ENCODE measurements around the gene KPNA6. TPM values are rescaled to one million over a fixed set of nuclear protein-coding genes. Genes with fewer than 3 reads are reported as not detected.

KPNA6 gene
- total and polyA plus RNA-seq, 9 of the 15 experiments (the other 6 are each of a cell fraction or from before 2014, with no cell fraction given), result 20.1 to 54.6 (median 32.2) TPM

DNA sequence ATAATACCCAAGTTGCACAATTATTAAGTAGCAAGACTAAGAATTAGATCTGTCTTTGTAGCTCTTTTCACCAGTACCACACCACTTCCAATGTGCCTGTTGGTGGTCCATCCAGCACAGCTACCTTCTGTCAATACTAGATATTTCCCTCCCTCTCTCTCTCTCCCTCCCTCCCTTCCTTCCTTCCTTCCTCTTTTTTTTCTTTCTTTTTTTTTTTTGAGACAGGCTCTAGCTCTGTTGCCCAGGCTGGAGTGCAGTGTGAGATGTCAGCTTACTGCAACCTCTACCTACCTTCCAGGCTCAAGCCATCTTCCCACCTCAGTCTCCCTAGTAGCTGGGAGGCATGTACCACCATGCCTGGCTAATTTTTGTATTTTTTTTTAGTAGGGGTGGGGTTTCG, 21.1 kb downstream of the KPNA6 start (continued):
- TF ChIP-seq, protein P1, sequence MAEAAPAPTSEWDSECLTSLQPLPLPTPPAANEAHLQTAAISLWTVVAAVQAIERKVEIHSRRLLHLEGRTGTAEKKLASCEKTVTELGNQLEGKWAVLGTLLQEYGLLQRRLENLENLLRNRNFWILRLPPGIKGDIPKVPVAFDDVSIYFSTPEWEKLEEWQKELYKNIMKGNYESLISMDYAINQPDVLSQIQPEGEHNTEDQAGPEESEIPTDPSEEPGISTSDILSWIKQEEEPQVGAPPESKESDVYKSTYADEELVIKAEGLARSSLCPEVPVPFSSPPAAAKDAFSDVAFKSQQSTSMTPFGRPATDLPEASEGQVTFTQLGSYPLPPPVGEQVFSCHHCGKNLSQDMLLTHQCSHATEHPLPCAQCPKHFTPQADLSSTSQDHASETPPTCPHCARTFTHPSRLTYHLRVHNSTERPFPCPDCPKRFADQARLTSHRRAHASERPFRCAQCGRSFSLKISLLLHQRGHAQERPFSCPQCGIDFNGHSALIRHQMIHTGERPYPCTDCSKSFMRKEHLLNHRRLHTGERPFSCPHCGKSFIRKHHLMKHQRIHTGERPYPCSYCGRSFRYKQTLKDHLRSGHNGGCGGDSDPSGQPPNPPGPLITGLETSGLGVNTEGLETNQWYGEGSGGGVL (CRISPR knock-in tag; IDR thresholded peaks at IDR 0.05), result no peak
- TF ChIP-seq FOXK2 (conservative IDR thresholded peaks at IDR 0.05 in 1 of 2, IDR thresholded peaks at IDR 0.05 in 1 of 2; ENCODE audit: low read depth in 2 of 2) (0 out of 4 replicates have a peak, but pooled peaks of 1 of the 2 experiments have one; percentile 41), HDGF (IDR thresholded peaks at IDR 0.05) (peak; percentile 73; the same call in 1 of the 2 replicates), ZNF282 (CRISPR knock-in tag; IDR thresholded peaks at IDR 0.05) (no peak), HDAC1 (IDR thresholded peaks at IDR 0.05) (peak in 1 of 2 experiments; percentile 43; a peak in 1 of 4 replicates), LARP7 (IDR thresholded peaks at IDR 0.05) (0 out of 2 replicates have a peak, but pooled peaks have one; percentile 65), ZNF431 (CRISPR knock-in tag; IDR thresholded peaks at IDR 0.05) (no peak), ZFP30 (CRISPR knock-in tag; IDR thresholded peaks at IDR 0.05; ENCODE audit: borderline replicate concordance) (no peak), SMARCA4 (IDR thresholded peaks at IDR 0.05) (peak; percentile 84), SLC30A9 (CRISPR knock-in tag; IDR thresholded peaks at IDR 0.05) (no peak), SMARCA5 (IDR thresholded peaks at IDR 0.05) (0 out of 2 replicates have a peak, but pooled peaks have one; percentile 33), NBN (IDR thresholded peaks at IDR 0.05; ENCODE audit: low read depth) (no peak; the same call in 1 of the 2 replicates), SRSF3 (IDR thresholded peaks at IDR 0.05; ENCODE audit: insufficient read depth, low read length) (no peak), DPF2 (IDR thresholded peaks at IDR 0.05) (peak; percentile 69), SMAD3 (CRISPR knock-in tag; conservative IDR thresholded peaks at IDR 0.05) (no peak), MCM7 (IDR thresholded peaks at IDR 0.05) (no peak), HLTF (IDR thresholded peaks at IDR 0.05) (peak; percentile 75), ZNF699 (CRISPR knock-in tag; IDR thresholded peaks at IDR 0.05; ENCODE audit: insufficient replicate concordance) (no peak), ZNF12 (CRISPR knock-in tag; IDR thresholded peaks at IDR 0.05) (no peak), SRSF1 (IDR thresholded peaks at IDR 0.05; ENCODE audit: low read depth, low read length) (no peak), JUND (IDR thresholded peaks at IDR 0.05; ENCODE audit: borderline replicate concordance, low read depth, low read length) (0 out of 2 replicates have a peak, but pooled peaks have one; percentile 6), JUND (tag; IDR thresholded peaks at IDR 0.05; ENCODE audit: borderline replicate concordance, low read depth, low read length) (no peak), MYBL2 (IDR thresholded peaks at IDR 0.05; ENCODE audit: low read depth) (no peak), MYBL2 (CRISPR knock-in tag; IDR thresholded peaks at IDR 0.05; ENCODE audit: borderline replicate concordance) (no peak), ARNT (IDR thresholded peaks at IDR 0.05) (no peak), SPI1 (IDR thresholded peaks at IDR 0.05; ENCODE audit: borderline replicate concordance, low read depth, low read length) (peak; percentile 44; the same call in 1 of the 2 replicates)
- TF ChIP-seq, protein P2, sequence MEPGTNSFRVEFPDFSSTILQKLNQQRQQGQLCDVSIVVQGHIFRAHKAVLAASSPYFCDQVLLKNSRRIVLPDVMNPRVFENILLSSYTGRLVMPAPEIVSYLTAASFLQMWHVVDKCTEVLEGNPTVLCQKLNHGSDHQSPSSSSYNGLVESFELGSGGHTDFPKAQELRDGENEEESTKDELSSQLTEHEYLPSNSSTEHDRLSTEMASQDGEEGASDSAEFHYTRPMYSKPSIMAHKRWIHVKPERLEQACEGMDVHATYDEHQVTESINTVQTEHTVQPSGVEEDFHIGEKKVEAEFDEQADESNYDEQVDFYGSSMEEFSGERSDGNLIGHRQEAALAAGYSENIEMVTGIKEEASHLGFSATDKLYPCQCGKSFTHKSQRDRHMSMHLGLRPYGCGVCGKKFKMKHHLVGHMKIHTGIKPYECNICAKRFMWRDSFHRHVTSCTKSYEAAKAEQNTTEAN (CRISPR knock-in tag; IDR thresholded peaks at IDR 0.05), result no peak
- TF ChIP-seq, protein P3, sequence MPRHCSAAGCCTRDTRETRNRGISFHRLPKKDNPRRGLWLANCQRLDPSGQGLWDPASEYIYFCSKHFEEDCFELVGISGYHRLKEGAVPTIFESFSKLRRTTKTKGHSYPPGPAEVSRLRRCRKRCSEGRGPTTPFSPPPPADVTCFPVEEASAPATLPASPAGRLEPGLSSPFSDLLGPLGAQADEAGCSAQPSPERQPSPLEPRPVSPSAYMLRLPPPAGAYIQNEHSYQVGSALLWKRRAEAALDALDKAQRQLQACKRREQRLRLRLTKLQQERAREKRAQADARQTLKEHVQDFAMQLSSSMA (CRISPR knock-in tag; IDR thresholded peaks at IDR 0.05), result no peak
- TF ChIP-seq, protein P4, sequence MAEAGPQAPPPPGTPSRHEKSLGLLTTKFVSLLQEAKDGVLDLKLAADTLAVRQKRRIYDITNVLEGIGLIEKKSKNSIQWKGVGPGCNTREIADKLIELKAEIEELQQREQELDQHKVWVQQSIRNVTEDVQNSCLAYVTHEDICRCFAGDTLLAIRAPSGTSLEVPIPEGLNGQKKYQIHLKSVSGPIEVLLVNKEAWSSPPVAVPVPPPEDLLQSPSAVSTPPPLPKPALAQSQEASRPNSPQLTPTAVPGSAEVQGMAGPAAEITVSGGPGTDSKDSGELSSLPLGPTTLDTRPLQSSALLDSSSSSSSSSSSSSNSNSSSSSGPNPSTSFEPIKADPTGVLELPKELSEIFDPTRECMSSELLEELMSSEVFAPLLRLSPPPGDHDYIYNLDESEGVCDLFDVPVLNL (CRISPR knock-in tag; IDR thresholded peaks at IDR 0.05; ENCODE audit: low read depth), result no peak
